Left ventricle myocardium inferior (tissue), 1 donor: ENCODE results near the gene HBA1. TPM values are rescaled to one million over a fixed set of nuclear protein-coding genes. Genes with fewer than 3 reads are reported as not detected.
"Not testable (repeated sequence)": the region's sequence is repeated elsewhere in the genome, so short reads cannot be mapped to it uniquely, and the experiment has no call there.

ENCODE experiments used
- DNase-seq: peaks from one replicate; pipeline ENCODE4 v3.0.0-alpha.2; 2020
- H3K27ac ChIP-seq: fragments of 200-600 bp; replicated peaks from 2 replicates; pipeline ENCODE4 v1.8.0; 2021
- H3K27me3 ChIP-seq: fragments of 200-600 bp; 2 replicates; pipeline ENCODE4 v1.8.0; 2021; ENCODE audit warnings: low read depth
- H3K36me3 ChIP-seq: fragments of 200-600 bp; 2 replicates; pipeline ENCODE4 v1.8.0; 2021
- H3K4me1 ChIP-seq: fragments of 200-600 bp; 2 replicates; pipeline ENCODE4 v1.8.0; 2021
- H3K4me3 ChIP-seq: fragments of 200-600 bp; 2 replicates; pipeline ENCODE4 v1.8.0; 2021; ENCODE audit warnings: mild to moderate bottlenecking, moderate library complexity
- H3K9me3 ChIP-seq: fragments of 200-600 bp; replicated peaks from 2 replicates; pipeline ENCODE4 v1.8.0; 2021
- intact Hi-C: fragments of 100-400 bp; cut with micrococcal nuclease; formaldehyde crosslinking; loops from one replicate; pipeline ENCODE4 v1.11.0; 2022
- total RNA-seq: library from RNA; stranded (reverse); fragmentation: NEBNext Ultra II Directional; extraction: Animal tissue kit (Norgen Biotek cat#: 25700); gene quantifications from one replicate; pipeline ENCODE4 v1.2.1, GENCODE V29; 2021
- TF ChIP-seq, protein P1 (sequence below): fragments of 200-600 bp; IDR thresholded peaks from 2 replicates; pipeline ENCODE4 v1.8.0; 2021; ENCODE audit warnings: antibody characterized with exemption, mild to moderate bottlenecking, borderline replicate concordance
- donor health status: DM: no; HTN: yes; CAD: no; lungs with severe emphysema.

Gene HBA1
- total RNA-seq, 1 donor from 2014 or later: 78.7 TPM

DNA sequence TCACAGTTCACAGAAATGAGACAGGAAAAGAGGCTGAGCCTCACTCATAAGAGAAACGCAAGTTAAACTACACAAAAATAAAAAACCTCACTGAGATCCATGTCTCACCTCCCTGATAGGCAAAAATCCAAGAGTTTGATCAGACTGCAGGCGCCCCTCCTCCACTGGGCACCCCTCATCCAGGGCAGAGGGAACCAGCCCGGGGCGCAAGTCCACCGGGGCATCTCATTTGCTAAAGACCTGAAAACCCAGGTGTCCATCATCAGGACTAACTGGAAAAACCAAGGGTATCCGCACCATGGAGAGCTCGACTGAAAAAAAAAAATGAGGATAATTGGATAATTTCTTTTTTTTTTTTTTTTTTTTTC is 21.5 kb upstream of the HBA1 start:
- intact Hi-C loops: no loop called here

DNA sequence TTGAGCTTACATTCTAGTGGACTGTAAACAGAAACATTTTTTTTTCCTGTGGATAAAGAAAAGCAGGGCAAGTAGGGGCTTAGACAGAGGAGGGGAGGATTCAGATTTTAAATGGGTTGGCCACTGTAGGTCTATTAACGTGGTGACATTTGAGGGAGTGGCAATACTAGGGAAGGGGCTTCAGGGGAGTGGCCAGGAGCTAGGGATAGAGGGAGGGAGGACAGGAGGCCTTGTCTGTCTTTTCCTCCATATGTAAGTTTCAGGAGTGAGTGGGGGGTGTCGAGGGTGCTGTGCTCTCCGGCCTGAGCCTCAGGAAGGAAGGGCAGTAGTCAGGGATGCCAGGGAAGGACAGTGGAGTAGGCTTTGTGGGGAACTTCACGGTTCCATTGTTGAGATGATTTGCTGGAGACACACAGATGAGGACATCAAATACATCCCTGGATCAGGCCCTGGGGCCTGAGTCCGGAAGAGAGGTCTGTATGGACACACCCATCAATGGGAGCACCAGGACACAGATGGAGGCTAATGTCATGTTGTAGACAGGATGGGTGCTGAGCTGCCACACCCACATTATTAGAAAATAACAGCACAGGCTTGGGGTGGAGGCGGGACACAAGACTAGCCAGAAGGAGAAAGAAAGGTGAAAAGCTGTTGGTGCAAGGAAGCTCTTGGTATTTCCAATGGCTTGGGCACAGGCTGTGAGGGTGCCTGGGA is 17.2 kb upstream of the HBA1 start:
- DNase-seq: no peak

More for the DNA sequence above, 21.5 kb upstream of the HBA1 start:
- TF ChIP-seq, protein P1, sequence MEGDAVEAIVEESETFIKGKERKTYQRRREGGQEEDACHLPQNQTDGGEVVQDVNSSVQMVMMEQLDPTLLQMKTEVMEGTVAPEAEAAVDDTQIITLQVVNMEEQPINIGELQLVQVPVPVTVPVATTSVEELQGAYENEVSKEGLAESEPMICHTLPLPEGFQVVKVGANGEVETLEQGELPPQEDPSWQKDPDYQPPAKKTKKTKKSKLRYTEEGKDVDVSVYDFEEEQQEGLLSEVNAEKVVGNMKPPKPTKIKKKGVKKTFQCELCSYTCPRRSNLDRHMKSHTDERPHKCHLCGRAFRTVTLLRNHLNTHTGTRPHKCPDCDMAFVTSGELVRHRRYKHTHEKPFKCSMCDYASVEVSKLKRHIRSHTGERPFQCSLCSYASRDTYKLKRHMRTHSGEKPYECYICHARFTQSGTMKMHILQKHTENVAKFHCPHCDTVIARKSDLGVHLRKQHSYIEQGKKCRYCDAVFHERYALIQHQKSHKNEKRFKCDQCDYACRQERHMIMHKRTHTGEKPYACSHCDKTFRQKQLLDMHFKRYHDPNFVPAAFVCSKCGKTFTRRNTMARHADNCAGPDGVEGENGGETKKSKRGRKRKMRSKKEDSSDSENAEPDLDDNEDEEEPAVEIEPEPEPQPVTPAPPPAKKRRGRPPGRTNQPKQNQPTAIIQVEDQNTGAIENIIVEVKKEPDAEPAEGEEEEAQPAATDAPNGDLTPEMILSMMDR: no peak
- Histone ChIP-seq H3K4me1 (peaks cover 10% of the 10 kb centered on the region), H3K4me3 (peak overlapping the region; percentile 65), H3K9me3 (no peaks in the 10 kb centered on the region), H3K27me3 (peaks cover 62% of the 10 kb centered on the region), H3K27ac (no peak overlapping the region), H3K36me3 (no peaks in the 10 kb centered on the region)
- no peak for DNase-seq

DNA sequence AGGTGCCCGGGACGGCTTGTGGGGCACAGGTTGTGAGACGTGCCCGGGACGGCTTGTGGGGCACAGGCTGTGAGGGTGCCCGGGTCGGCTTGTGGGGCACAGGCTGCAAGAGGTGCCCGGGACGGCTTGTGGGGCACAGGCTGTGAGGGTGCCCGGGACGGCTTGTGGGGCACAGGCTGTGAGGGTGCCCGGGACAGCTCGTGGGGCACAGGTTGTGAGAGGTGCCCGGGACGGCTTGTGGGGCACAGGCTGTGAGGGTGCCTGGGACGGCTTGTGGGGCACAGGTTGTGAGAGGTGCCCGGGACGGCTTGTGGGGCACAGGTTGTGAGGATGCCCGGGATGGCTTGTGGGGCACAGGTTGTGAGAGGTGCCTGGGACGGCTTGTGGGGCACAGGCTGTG is 16.2 kb upstream of the HBA1 start:
- H3K36me3 ChIP-seq, H3K4me1 ChIP-seq, H3K27ac ChIP-seq, DNase-seq, H3K4me3 ChIP-seq, intact Hi-C loops, H3K9me3 ChIP-seq: not testable (repeated sequence)
- peaks cover 70% of the 10 kb centered on the region for H3K27me3 ChIP-seq

More for the DNA sequence above, 17.2 kb upstream of the HBA1 start:
- Histone ChIP-seq H3K27ac (no peak overlapping the region), H3K4me1 (peaks cover 9% of the 10 kb centered on the region), H3K27me3 (peaks cover 75% of the 10 kb centered on the region), H3K9me3 (no peaks in the 10 kb centered on the region), H3K36me3 (no peaks in the 10 kb centered on the region), H3K4me3 (no peak overlapping the region)
- TF ChIP-seq, protein P1: no peak
- intact Hi-C loops: no loop called here

DNA sequence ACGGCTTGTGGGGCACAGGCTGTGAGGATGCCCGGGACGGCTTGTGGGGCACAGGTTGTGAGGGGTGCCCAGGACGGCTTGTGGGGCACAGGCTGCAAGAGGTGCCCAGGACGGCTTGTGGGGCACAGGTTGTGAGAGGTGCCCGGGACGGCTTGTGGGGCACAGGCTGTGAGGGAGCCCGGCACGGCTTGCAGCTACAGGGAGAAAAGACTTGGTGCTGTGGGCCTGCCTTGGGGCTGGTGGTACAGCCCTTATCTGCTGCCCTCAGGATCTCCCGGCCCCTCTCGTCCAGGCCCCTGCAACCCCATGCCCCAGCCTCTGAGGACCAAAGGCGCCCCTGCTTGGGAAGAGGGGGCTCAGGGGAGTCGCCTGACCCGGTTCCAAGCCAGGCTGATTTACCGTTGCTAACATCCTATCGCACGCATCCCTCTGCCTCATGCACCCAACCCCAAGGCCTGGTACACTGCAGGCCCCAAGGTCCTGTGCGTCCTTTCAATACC is 15.7 kb upstream of the HBA1 start:
- intact Hi-C loops: no loop called here
- Histone ChIP-seq H3K27ac (no peak overlapping the region), H3K9me3 (no peaks in the 10 kb centered on the region), H3K36me3 (no peaks in the 10 kb centered on the region), H3K4me1 (peaks cover 8% of the 10 kb centered on the region), H3K4me3 (no peak overlapping the region), H3K27me3 (peaks cover 70% of the 10 kb centered on the region)
- TF ChIP-seq, protein P1: no peak
- no peak for DNase-seq

DNA sequence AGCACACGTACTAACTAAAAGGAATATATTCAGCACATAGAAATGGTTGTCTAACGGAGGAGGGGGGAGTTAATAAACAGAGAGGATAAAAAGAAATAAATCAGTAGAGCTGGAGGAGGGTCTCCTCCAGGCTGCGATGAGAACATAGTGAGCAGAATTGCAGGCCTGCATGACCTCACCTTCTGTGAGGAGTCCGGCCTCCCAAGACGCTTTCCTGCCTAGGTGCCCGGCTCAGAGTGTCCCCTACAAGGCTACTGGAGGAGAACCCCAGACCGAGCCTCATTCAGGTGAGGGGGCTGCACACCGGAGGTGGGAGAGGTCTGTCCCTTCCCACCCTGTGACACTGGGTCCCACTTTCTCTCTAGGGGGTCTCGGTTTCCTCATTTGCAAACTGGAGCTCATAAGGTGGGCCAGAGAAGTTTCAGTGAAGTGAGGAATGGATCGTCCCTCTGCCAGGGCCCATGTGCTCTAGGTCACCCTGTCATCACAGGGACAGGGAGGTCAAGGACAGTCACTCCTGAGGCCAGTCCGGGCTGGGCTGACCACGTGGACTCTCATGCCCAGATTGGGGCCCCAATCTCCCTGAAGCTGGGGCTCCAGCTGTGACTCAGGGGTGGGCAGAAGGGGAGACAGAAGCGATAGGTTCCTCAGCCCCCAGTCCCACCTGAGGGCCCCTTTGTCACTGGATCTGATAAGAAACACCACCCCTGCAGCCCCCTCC is 14.0 kb upstream of the HBA1 start:
- Histone ChIP-seq H3K4me3 (no peak overlapping the region), H3K27me3 (peaks cover 70% of the 10 kb centered on the region), H3K36me3 (no peaks in the 10 kb centered on the region), H3K4me1 (peaks cover 23% of the 10 kb centered on the region), H3K9me3 (no peaks in the 10 kb centered on the region), H3K27ac (no peak overlapping the region)
- intact Hi-C loops: no loop called here
- TF ChIP-seq, protein P1: no peak
- DNase-seq: no peak

DNA sequence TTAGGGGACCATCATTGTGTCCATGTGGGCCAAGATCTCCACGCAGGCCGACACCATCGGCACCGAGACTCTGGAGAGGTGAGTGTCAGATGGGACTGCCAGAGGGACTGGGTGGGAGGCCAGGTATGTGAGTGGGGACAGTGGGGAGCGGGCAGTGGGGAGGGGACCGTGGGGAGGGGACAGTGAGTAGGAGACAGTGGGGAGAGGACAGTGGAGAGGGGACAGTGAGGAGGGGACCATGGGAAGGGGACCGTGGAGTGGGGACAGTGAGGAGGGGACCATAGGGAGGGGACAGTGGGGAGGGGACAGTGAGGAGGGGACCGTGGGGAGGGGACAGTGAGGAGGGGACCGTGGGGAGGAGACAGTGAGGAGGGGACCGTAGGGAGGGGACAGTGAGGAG is 13.3 kb upstream of the HBA1 start:
- intact Hi-C loops, DNase-seq: not testable (repeated sequence)
- peaks cover 70% of the 10 kb centered on the region for H3K27me3 ChIP-seq

DNA sequence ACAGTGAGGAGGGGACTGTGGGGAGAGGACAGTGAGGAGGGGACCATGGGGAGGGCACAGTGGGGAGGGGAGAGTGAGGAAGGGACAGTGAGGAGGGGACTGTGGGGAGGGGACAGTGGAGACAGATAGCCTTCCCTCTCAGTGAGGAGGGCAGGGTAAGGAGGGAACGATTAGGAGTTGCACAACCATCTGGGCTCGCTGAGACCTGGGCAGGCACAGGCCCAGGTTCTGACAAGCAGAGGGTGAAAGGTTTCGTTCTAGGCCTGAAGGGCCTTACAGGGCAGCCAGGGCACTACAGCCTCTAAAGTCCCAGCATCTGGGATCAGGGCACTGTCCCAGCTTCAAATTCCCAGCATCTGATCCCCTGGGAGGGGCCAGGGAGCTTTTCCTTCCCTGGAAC is 12.8 kb upstream of the HBA1 start:
- H3K36me3 ChIP-seq, H3K9me3 ChIP-seq, DNase-seq, H3K4me3 ChIP-seq, intact Hi-C loops, H3K27ac ChIP-seq: not testable (repeated sequence)
- H3K4me1 ChIP-seq: peaks cover 23% of the 10 kb centered on the region
- peaks cover 70% of the 10 kb centered on the region for H3K27me3 ChIP-seq

More for the DNA sequence above, 13.3 kb upstream of the HBA1 start:
- H3K4me3 ChIP-seq, H3K27ac ChIP-seq, H3K9me3 ChIP-seq, H3K36me3 ChIP-seq: not testable (repeated sequence)
- peaks cover 23% of the 10 kb centered on the region for H3K4me1 ChIP-seq

DNA sequence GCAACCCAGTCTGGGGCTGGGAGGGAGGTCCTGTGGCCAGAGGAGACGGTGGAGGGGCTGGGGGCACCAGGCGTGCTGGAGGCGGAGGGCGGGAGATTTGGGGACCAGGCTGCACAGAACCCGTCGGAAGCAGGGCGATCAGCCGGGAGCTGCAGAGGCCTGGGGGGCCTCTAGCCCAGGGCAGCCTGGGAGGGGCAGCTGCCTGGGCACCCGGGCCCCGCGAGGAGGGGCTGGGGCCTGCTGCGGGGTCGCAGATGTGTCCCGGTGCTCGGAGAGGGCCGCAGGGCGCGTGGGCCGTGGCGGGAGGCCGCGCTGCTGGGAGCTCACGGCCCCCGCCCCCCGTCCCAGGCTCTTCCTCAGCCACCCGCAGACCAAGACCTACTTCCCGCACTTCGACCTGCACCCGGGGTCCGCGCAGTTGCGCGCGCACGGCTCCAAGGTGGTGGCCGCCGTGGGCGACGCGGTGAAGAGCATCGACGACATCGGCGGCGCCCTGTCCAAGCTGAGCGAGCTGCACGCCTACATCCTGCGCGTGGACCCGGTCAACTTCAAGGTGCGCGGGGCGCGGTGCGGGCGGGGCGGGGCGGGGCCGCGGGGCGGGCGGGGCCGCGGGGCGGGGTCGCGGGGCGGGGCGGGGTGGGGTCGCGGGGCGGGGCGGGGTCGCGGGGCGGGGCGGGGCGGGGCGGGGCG is 12.2 kb upstream of the HBA1 start:
- intact Hi-C loops: not testable (repeated sequence)
- H3K27me3 ChIP-seq: peaks cover 72% of the 10 kb centered on the region

More for the DNA sequence above, 12.2 kb upstream of the HBA1 start:
- not testable (repeated sequence) for H3K36me3 ChIP-seq, H3K27ac ChIP-seq, H3K4me3 ChIP-seq, H3K9me3 ChIP-seq, DNase-seq
- peaks cover 23% of the 10 kb centered on the region for H3K4me1 ChIP-seq
